H1 (cell line): Measurements from ENCODE around the gene SPARCL1. TPM values are rescaled to one million over a fixed set of nuclear protein-coding genes. Genes with fewer than 3 reads are reported as not detected.

Experiments used
- CTCF ChIA-PET: fragments of 300-600 bp; sonication (Branson Sonifier 250); formaldehyde crosslinking; loops from one replicate; lab custom pipeline; 2021; ENCODE audit not compliant: partially characterized antibody; lab: Charles Lee
- POLR2A ChIA-PET: fragments of 300-600 bp; sonication (Branson Sonifier 250); formaldehyde crosslinking; loops from one replicate; lab custom pipeline; 2021; ENCODE audit warnings: inconsistent platforms; ENCODE audit not compliant: partially characterized antibody; lab: Charles Lee
- DNase-seq, 2 experiments: peaks; one replicate each; pipeline versions ENCODE4 v3.0.0 to v3.0.0-alpha.2; 2010 to 2022; ENCODE audit warnings: low spot score in 2 of 2, low read depth in 1 of 2, mixed read lengths in 1 of 2
- FAIRE-seq: peaks from 2 replicates; lab custom pipeline; 2011; peaks lifted over from hg19 to GRCh38; lab: Jason Lieb, UNC
- H2AFZ ChIP-seq: 2 replicates; pipeline ENCODE4 v1.8.1; 2012; ENCODE audit warnings: low read length, inconsistent platforms
- H2AK5ac ChIP-seq: 2 replicates; pipeline ENCODE4 v1.6.1; 2013; ENCODE audit warnings: low read depth, low read length
- H2BK120ac ChIP-seq: replicated peaks from 2 replicates; pipeline ENCODE3; 2013; ENCODE audit warnings: low read depth, low read length, inconsistent platforms
- H2BK12ac ChIP-seq: 2 replicates; pipeline ENCODE4 v1.6.1; 2013; ENCODE audit warnings: low read depth, low read length
- H2BK15ac ChIP-seq: 2 replicates; pipeline ENCODE4 v1.6.1; 2013; ENCODE audit warnings: low read length
- H2BK20ac ChIP-seq: 2 replicates; pipeline ENCODE4 v1.6.1; 2013; ENCODE audit warnings: low read length
- H2BK5ac ChIP-seq: 2 replicates; pipeline ENCODE4 v1.6.1; 2013; ENCODE audit warnings: low read depth, low read length
- H3K14ac ChIP-seq: 2 replicates; pipeline ENCODE4 v1.6.1; 2013; ENCODE audit warnings: inconsistent platforms; ENCODE audit not compliant: insufficient read length
- H3K18ac ChIP-seq: 2 replicates; pipeline ENCODE4 v1.6.1; 2013; ENCODE audit warnings: low read length; ENCODE audit errors: extremely low read depth
- H3K23ac ChIP-seq: 2 replicates; pipeline ENCODE4 v1.6.1; 2013; ENCODE audit warnings: inconsistent platforms; ENCODE audit not compliant: insufficient read length
- H3K23me2 ChIP-seq: 2 replicates; pipeline ENCODE4 v1.6.1; 2013; ENCODE audit warnings: low read depth, low read length
- H3K27ac ChIP-seq: 2 replicates; pipeline ENCODE4 v1.6.1; 2011; ENCODE audit warnings: low read depth, low read length, inconsistent platforms
- H3K27me3 ChIP-seq, 4 experiments: replicated peaks in 1 of 4; 1 replicate in 1 of 4; 2 replicates in 3 of 4; pipeline versions ENCODE4 v1.6.1 to v1.8.1; 2011 to 2013; ENCODE audit warnings: low read length in 3 of 4, mild to moderate bottlenecking in 3 of 4, inconsistent platforms in 2 of 4, mixed read lengths in 2 of 4, moderate library complexity in 1 of 4; ENCODE audit not compliant: control insufficient read depth in 3 of 4, insufficient read depth in 3 of 4; ENCODE audit errors: extremely low read depth in 1 of 4
- H3K36me3 ChIP-seq, 4 experiments: 2 replicates each; pipeline versions ENCODE4 v1.6.1 to v1.8.1; 2011 to 2013; ENCODE audit warnings: mild to moderate bottlenecking in 4 of 4, low read length in 3 of 4, moderate library complexity in 2 of 4, control low read depth in 1 of 4, inconsistent platforms in 1 of 4; ENCODE audit not compliant: insufficient read depth in 4 of 4, control insufficient read depth in 2 of 4
- H3K4ac ChIP-seq: replicated peaks from 2 replicates; pipeline ENCODE3; 2013; ENCODE audit warnings: low read length, low read depth, mixed read lengths, inconsistent platforms; ENCODE audit not compliant: insufficient read length
- H3K4me1 ChIP-seq, 4 experiments: replicated peaks in 1 of 4; 1 replicate in 1 of 4; 2 replicates in 3 of 4; pipeline versions ENCODE4 v1.6.1 to v1.8.1; 2011 to 2013; ENCODE audit warnings: low read length in 3 of 4, inconsistent platforms in 2 of 4, mixed read lengths in 1 of 4; ENCODE audit not compliant: insufficient read depth in 4 of 4, control insufficient read depth in 3 of 4
- H3K4me2 ChIP-seq, 2 experiments: 2 replicates each; pipeline versions ENCODE4 v1.6.1 to v1.8.1; 2011 to 2013; ENCODE audit warnings: low read depth in 2 of 2, low read length in 2 of 2, control low read depth in 1 of 2, inconsistent platforms in 1 of 2, mild to moderate bottlenecking in 1 of 2; ENCODE audit not compliant: insufficient read depth in 1 of 2
- H3K4me3 ChIP-seq, 4 experiments: fragments of 200-600, 300-600 bp in 1 of 4; sonication (generic), shearing (Covaris generic), sonication (Bioruptor Twin) in 1 of 4; 2 replicates each; pipeline versions ENCODE4 v1.5.1 to v1.8.1; 2011 to 2016; ENCODE audit warnings: low read length in 4 of 4, low read depth in 3 of 4, control low read depth in 2 of 4, inconsistent platforms in 2 of 4, mild to moderate bottlenecking in 2 of 4, mixed read lengths in 1 of 4, moderate library complexity in 1 of 4; ENCODE audit not compliant: insufficient read depth in 2 of 4; ENCODE audit errors: extremely low read depth in 1 of 4
- H3K56ac ChIP-seq: replicated peaks from 2 replicates; pipeline ENCODE3; 2013; ENCODE audit warnings: low read depth, mild to moderate bottlenecking, mixed read lengths, low read length, inconsistent platforms; ENCODE audit not compliant: insufficient read length
- H3K79me1 ChIP-seq: 2 replicates; pipeline ENCODE4 v1.6.1; 2013; ENCODE audit warnings: low read depth, low read length, control low read depth
- H3K79me2 ChIP-seq, 2 experiments: 2 replicates each; pipeline versions ENCODE4 v1.6.1 to v1.8.1; 2012 to 2013; ENCODE audit warnings: low read length in 2 of 2, mild to moderate bottlenecking in 2 of 2, inconsistent platforms in 1 of 2; ENCODE audit not compliant: insufficient read depth in 2 of 2, control insufficient read depth in 1 of 2
- H3K9ac ChIP-seq, 4 experiments: replicated peaks in 1 of 4; 1 replicate in 1 of 4; 2 replicates in 3 of 4; pipeline versions ENCODE4 v1.6.1 to v1.8.1; 2011 to 2013; ENCODE audit warnings: low read depth in 3 of 4, low read length in 3 of 4, control low read depth in 2 of 4, mild to moderate bottlenecking in 2 of 4, moderate library complexity in 2 of 4, inconsistent platforms in 1 of 4; ENCODE audit errors: extremely low read depth in 1 of 4
- H3K9me3 ChIP-seq, 2 experiments: 2 replicates each; pipeline versions ENCODE4 v1.6.1 to v1.8.1; 2012 to 2013; ENCODE audit warnings: mild to moderate bottlenecking in 2 of 2, moderate library complexity in 2 of 2, control low read depth in 1 of 2, inconsistent platforms in 1 of 2, low read depth in 1 of 2, low read length in 1 of 2, mixed read lengths in 1 of 2; ENCODE audit not compliant: insufficient read depth in 2 of 2
- H4K20me1 ChIP-seq, 2 experiments: replicated peaks in 1 of 2; 2 replicates each; pipeline versions ENCODE3 to v1.8.1; 2011 to 2013; ENCODE audit warnings: inconsistent platforms in 2 of 2, low read length in 2 of 2, mild to moderate bottlenecking in 1 of 2; ENCODE audit not compliant: insufficient read depth in 2 of 2, control insufficient read depth in 1 of 2
- H4K5ac ChIP-seq: 2 replicates; pipeline ENCODE4 v1.6.1; 2013; ENCODE audit warnings: low read length, low read depth, mixed read lengths, inconsistent platforms; ENCODE audit not compliant: insufficient read length
- H4K8ac ChIP-seq: 2 replicates; pipeline ENCODE4 v1.8.0; 2013; ENCODE audit warnings: mild to moderate bottlenecking, moderate library complexity, low read length, inconsistent platforms; ENCODE audit not compliant: insufficient read depth; ENCODE audit errors: extremely low read depth
- H4K91ac ChIP-seq: replicated peaks from 2 replicates; pipeline ENCODE3; 2013; ENCODE audit warnings: low read length, mixed read lengths, inconsistent platforms; ENCODE audit not compliant: insufficient read length
- EZH2 ChIP-seq: fragments of 200-600 bp; sonication (generic); IDR thresholded peaks from 2 replicates; pipeline ENCODE4 v1.7.1; 2012; ENCODE audit warnings: low read depth, mild to moderate bottlenecking, moderate library complexity, low read length, inconsistent platforms; ENCODE audit not compliant: severe bottlenecking
- FOSL1 ChIP-seq: IDR thresholded peaks from 2 replicates; pipeline ENCODE4 v1.6.1; 2011; ENCODE audit warnings: mild to moderate bottlenecking, low read depth, low read length, moderate library complexity; ENCODE audit not compliant: insufficient read depth
- HDAC6 ChIP-seq: IDR thresholded peaks from one replicate; pipeline ENCODE4 v1.7.1; 2012; ENCODE audit warnings: low read depth, mild to moderate bottlenecking, inconsistent platforms, low read length, moderate library complexity
- NRF1 ChIP-seq: IDR thresholded peaks from 2 replicates; pipeline ENCODE4 v1.6.1; 2011; ENCODE audit warnings: mild to moderate bottlenecking, low read depth, low read length, improper control_type of control experiment
- POLR2A ChIP-seq, 2 experiments: IDR thresholded peaks; 1 replicate in 1 of 2; 2 replicates in 1 of 2; pipeline ENCODE4 v1.6.1; 2011; ENCODE audit warnings: low read depth in 2 of 2, low read length in 2 of 2, mild to moderate bottlenecking in 2 of 2; ENCODE audit errors: control extremely low read depth in 1 of 2
- POU5F1 ChIP-seq: IDR thresholded peaks from 2 replicates; pipeline ENCODE4 v1.6.1; 2011; ENCODE audit warnings: low read depth, mild to moderate bottlenecking, low read length, moderate library complexity
- RNF2 ChIP-seq: fragments of 200-900, 300-1000 bp; sonication (generic); IDR thresholded peaks from 2 replicates; pipeline ENCODE4 v1.7.1; 2016; ENCODE audit warnings: borderline replicate concordance, low read depth, mild to moderate bottlenecking, antibody characterized with exemption, low read length; ENCODE audit not compliant: poor library complexity, severe bottlenecking; ENCODE audit errors: missing control alignments
- RXRA ChIP-seq: IDR thresholded peaks from 2 replicates; pipeline ENCODE4 v1.6.1; 2011; ENCODE audit warnings: low read depth, mild to moderate bottlenecking, low read length, moderate library complexity; ENCODE audit not compliant: insufficient read depth
- SP1 ChIP-seq: IDR thresholded peaks from 2 replicates; pipeline ENCODE4 v1.6.1; 2011; ENCODE audit warnings: low read depth, low read length
- SRF ChIP-seq: IDR thresholded peaks from 2 replicates; pipeline ENCODE4 v1.6.1; 2011; ENCODE audit warnings: mild to moderate bottlenecking, low read depth, low read length, moderate library complexity
- TCF12 ChIP-seq: IDR thresholded peaks from 2 replicates; pipeline ENCODE4 v1.6.1; 2011; ENCODE audit warnings: low read depth, mild to moderate bottlenecking, low read length
- WGBS, 2 experiments: shearing (Covaris generic) in 1 of 2; methylation state at CpG; one replicate each; pipeline versions ENCODE4 v1.1.6 to v1.1.7; 2013 to 2015; ENCODE audit warnings: low lambda C conversion rate in 2 of 2, mixed read lengths in 2 of 2, inconsistent platforms in 1 of 2, low coverage in 1 of 2, missing lambda C conversion rate in 1 of 2; ENCODE audit not compliant: insufficient replicate concordance in 2 of 2, insufficient coverage in 1 of 2, insufficient read length in 1 of 2; ENCODE audit errors: extremely low coverage in 1 of 2, missing lambda C conversion rate in 1 of 2; 5-methylcytosine and 5-hydroxymethylcytosine counted together
- polyA plus RNA-seq, 7 experiments: library from polyadenylated mRNA; depleted of rRNA in 3 of 7; stranded (reverse) in 5 of 7; unstranded in 2 of 7; fragments of >200 nt in 5 of 7; fragments of 200-250 nt in 2 of 7; gene quantifications; 1 replicate in 5 of 7; 2 replicates in 1 of 7; 4 replicates in 1 of 7; pipeline versions ENCODE4 v1.2.1 to v1.2.3, GENCODE V29; 2011 to 2013; ENCODE audit warnings: missing spikeins in 2 of 7, mixed read lengths in 2 of 7
- total RNA-seq: library from RNA; stranded (reverse); fragmentation: NEBNext Ultra II Directional; extraction: Animal tissue kit (Norgen Biotek cat#: 25700); gene quantifications from 2 replicates; pipeline ENCODE4 v1.2.1, GENCODE V29; 2021
- TF ChIP-seq, protein P1 (sequence below): IDR thresholded peaks from 2 replicates; pipeline ENCODE4 v1.6.1; 2011; ENCODE audit warnings: low read depth, mild to moderate bottlenecking, low read length; ENCODE audit not compliant: insufficient read depth

The SPARCL1 gene
- total and polyA plus RNA-seq, 2 of the 8 experiments (the other 6 are each of a cell fraction or from before 2014, with no cell fraction given): 0.48 to 0.51 TPM

DNA sequence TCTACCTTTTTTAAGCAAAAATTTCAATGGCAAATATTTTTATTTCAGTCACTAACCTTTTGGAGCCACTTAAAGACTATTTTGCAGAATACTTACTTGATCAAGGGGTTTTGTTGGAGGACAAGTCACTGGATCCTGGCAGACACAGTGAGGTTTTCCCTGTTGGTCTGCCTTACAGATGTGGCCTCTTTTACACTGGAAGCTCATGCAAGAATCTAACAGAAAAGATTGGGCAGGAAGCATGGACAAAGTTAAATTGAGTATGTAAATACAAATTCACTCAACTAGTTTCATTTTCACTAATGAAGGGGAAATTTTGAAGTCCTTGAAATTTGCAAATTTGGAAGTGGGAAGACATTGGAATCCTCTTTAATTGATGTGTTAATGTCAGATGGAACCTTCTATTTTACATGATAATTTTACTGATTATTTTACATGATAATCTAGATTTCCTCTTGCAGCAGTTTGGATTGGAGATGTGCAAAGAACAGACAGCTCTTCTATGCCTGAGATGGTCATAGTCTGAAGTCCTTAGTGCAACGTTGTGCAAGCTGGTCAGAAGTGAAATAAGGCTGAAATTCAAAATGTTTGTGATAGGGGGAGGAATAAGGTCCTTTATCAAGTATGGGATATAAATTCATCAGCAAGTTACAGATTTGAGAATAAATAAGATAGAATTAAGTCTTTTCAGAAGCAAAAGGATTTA, 38.4 kb downstream of the SPARCL1 start:
- H3K4me1 ChIP-seq: peaks cover 0 to 5% (median 0%) of the 10 kb centered on the region in 4 experiments; a peak in 1 of 7 replicates
- DNase-seq: no peak
- no peak overlapping the region for H2BK20ac ChIP-seq
- ChIA-PET CTCF (interaction anchor here (0.6 to 1.3 kb wide), 2 partner anchors 22 to 114 kb away, joined by 3 to 4 read pairs; no protein-coding TSS in a partner anchor), POLR2A (interaction anchor here (0.8 kb wide), 1 partner anchor 100 kb away, joined by 3 read pairs; the partner anchor contains the start of gene HSD17B11)
- no peak overlapping the region for H3K14ac ChIP-seq
- H2AK5ac ChIP-seq: no peak overlapping the region
- H3K9me3 ChIP-seq: peaks cover 0 to 7% of the 10 kb centered on the region in 2 experiments; a peak in 2 of 4 replicates
- H3K23ac ChIP-seq: no peak overlapping the region
- no peak overlapping the region for H3K18ac ChIP-seq
- no peak overlapping the region for H2BK120ac ChIP-seq
- H3K4me3 ChIP-seq: peak overlapping the region in 1 of 4 experiments; percentile 17; a peak in 1 of 8 replicates
- H3K56ac ChIP-seq: no peak overlapping the region
- H2BK12ac ChIP-seq: no peak overlapping the region
- H2BK15ac ChIP-seq: no peak overlapping the region
- no peaks in the 10 kb centered on the region for H3K79me1 ChIP-seq
- H3K4me2 ChIP-seq: peak overlapping the region; percentile 22 to 48; a peak in 2 of 4 replicates
- H3K4ac ChIP-seq: no peak overlapping the region
- 52% methylated on average over 1 of the region's 1 CpG; no CpG with 5 or more reads in 1 of the 2 experiments for WGBS, 2 experiments
- no peaks in the 10 kb centered on the region for H3K36me3 ChIP-seq
- H3K27me3 ChIP-seq: no peaks in the 10 kb centered on the region
- H3K27ac ChIP-seq: no peak overlapping the region
- no peak overlapping the region for H4K8ac ChIP-seq
- no peak overlapping the region for H4K5ac ChIP-seq
- H3K9ac ChIP-seq: no peak overlapping the region
- FAIRE-seq: no peak
- no peaks in the 10 kb centered on the region for H3K23me2 ChIP-seq
- H4K91ac ChIP-seq: no peak overlapping the region
- no peaks in the 10 kb centered on the region for H3K79me2 ChIP-seq
- H2BK5ac ChIP-seq: no peak overlapping the region
- H4K20me1 ChIP-seq: no peaks in the 10 kb centered on the region
- no peak overlapping the region for H2AFZ ChIP-seq
- TF ChIP-seq HDAC6: no peak
- no peak for TF ChIP-seq EZH2
- TF ChIP-seq POU5F1: no peak
- TF ChIP-seq TCF12: no peak
- TF ChIP-seq RXRA: no peak
- TF ChIP-seq RNF2: no peak
- TF ChIP-seq SP1: no peak
- no peak for TF ChIP-seq POLR2A (IDR thresholded peaks at IDR 0.05; ENCODE audit: control extremely low read depth in 1 of 2, low read depth in 2 of 2, low read length in 2 of 2)
- no peak for TF ChIP-seq SRF
- TF ChIP-seq NRF1: no peak
- no peak for TF ChIP-seq FOSL1
- TF ChIP-seq, protein P1, sequence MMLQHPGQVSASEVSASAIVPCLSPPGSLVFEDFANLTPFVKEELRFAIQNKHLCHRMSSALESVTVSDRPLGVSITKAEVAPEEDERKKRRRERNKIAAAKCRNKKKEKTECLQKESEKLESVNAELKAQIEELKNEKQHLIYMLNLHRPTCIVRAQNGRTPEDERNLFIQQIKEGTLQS: no peak
